WTC11 (cell line): ENCODE measurements around the gene SPIRE1. TPM values are rescaled to one million over a fixed set of nuclear protein-coding genes. Genes with fewer than 3 reads are reported as not detected.

Source experiments
- ATAC-seq: fragments of 200-7000 bp; cut with Tn5 transposase; 2 replicates; pipeline ENCODE4 v1.10.0; 2021; ENCODE audit warnings: mild to moderate bottlenecking, moderate library complexity
- CTCF ChIA-PET: fragments of 300-600 bp; sonication (Branson Sonifier 250); formaldehyde crosslinking; loops from one replicate; lab custom pipeline; 2021; ENCODE audit warnings: antibody characterized with exemption; lab: Charles Lee
- POLR2A ChIA-PET: fragments of 350-600 bp; sonication (Branson Sonifier 250); formaldehyde crosslinking; loops from one replicate; lab custom pipeline; 2021; ENCODE audit warnings: antibody characterized with exemption; lab: Charles Lee
- DNase-seq: peaks from one replicate; pipeline ENCODE4 v3.0.0; 2021; ENCODE audit warnings: low spot score
- H3K27ac Mint-ChIP-seq: 2 replicates; pipeline ENCODE4 v1.8.0; 2021; ENCODE audit warnings: mixed read lengths
- H3K27me3 Mint-ChIP-seq: 2 replicates; pipeline ENCODE4 v1.8.0; 2021; ENCODE audit warnings: low read depth, mild to moderate bottlenecking, moderate library complexity, mixed read lengths
- H3K36me3 Mint-ChIP-seq: 2 replicates; pipeline ENCODE4 v1.8.0; 2021; ENCODE audit warnings: mixed read lengths
- H3K4me1 Mint-ChIP-seq: 2 replicates; pipeline ENCODE4 v1.8.0; 2022; ENCODE audit warnings: mixed read lengths
- H3K4me3 Mint-ChIP-seq: 2 replicates; pipeline ENCODE4 v1.8.0; 2021; ENCODE audit warnings: mild to moderate bottlenecking, moderate library complexity, mixed read lengths
- H3K9me3 Mint-ChIP-seq: 2 replicates; pipeline ENCODE4 v1.8.0; 2021; ENCODE audit warnings: mixed read lengths
- ATF3 ChIP-seq: sonication (generic); formaldehyde crosslinking; conservative IDR thresholded peaks from 2 replicates; pipeline ENCODE4 v1.8.1; 2022; ENCODE audit warnings: mild to moderate bottlenecking, missing genetic modification reagents
- CREB1 ChIP-seq: sonication (generic); formaldehyde crosslinking; IDR thresholded peaks from 2 replicates; pipeline ENCODE4 v1.8.0; 2023; ENCODE audit warnings: mild to moderate bottlenecking, missing genetic modification reagents
- CTCF ChIP-seq: fragments of 200-600 bp; IDR thresholded peaks from 2 replicates; pipeline ENCODE4 v1.8.0; 2022; ENCODE audit warnings: antibody characterized with exemption
- E2F5 ChIP-seq: sonication (generic); formaldehyde crosslinking; IDR thresholded peaks from 2 replicates; pipeline ENCODE4 v1.8.1; 2022; ENCODE audit warnings: mild to moderate bottlenecking, moderate library complexity, missing genetic modification reagents
- ERG ChIP-seq: fragments of 250-450 bp; sonication (Bioruptor Pico); IDR thresholded peaks from 2 replicates; pipeline ENCODE4 v1.8.0; 2021; ENCODE audit warnings: mild to moderate bottlenecking
- FOXK1 ChIP-seq: sonication (generic); formaldehyde crosslinking; IDR thresholded peaks from 2 replicates; pipeline ENCODE4 v1.8.0; 2022; ENCODE audit warnings: mild to moderate bottlenecking, moderate library complexity, missing genetic modification reagents
- FOXP1 ChIP-seq: sonication (generic); formaldehyde crosslinking; IDR thresholded peaks from 2 replicates; pipeline ENCODE4 v1.8.0; 2022; ENCODE audit warnings: missing genetic modification reagents, mild to moderate bottlenecking, moderate library complexity, borderline replicate concordance
- GABPB1 ChIP-seq: sonication (generic); formaldehyde crosslinking; IDR thresholded peaks from 2 replicates; pipeline ENCODE4 v1.8.1; 2023; ENCODE audit warnings: mild to moderate bottlenecking, missing genetic modification reagents
- IRF1 ChIP-seq: sonication (generic); formaldehyde crosslinking; IDR thresholded peaks from 2 replicates; pipeline ENCODE4 v1.8.0; 2023; ENCODE audit warnings: missing genetic modification reagents
- IRF2 ChIP-seq: sonication (generic); formaldehyde crosslinking; IDR thresholded peaks from 2 replicates; pipeline ENCODE4 v1.8.0; 2022; ENCODE audit warnings: low read depth, missing genetic modification reagents, borderline replicate concordance
- JAZF1 ChIP-seq: fragments of 250-450 bp; sonication (Bioruptor Pico); IDR thresholded peaks from 2 replicates; pipeline ENCODE4 v1.9.0; 2021; ENCODE audit warnings: moderate library complexity, mild to moderate bottlenecking, inconsistent platforms
- JUN ChIP-seq: sonication (generic); formaldehyde crosslinking; IDR thresholded peaks from 2 replicates; pipeline ENCODE4 v1.8.0; 2023; ENCODE audit warnings: mild to moderate bottlenecking, missing genetic modification reagents
- NR1H2 ChIP-seq: sonication (generic); formaldehyde crosslinking; IDR thresholded peaks from 2 replicates; pipeline ENCODE4 v1.9.0; 2021; ENCODE audit warnings: mild to moderate bottlenecking, moderate library complexity, missing genetic modification reagents
- RORB ChIP-seq: fragments of 250-450 bp; sonication (Bioruptor Pico); IDR thresholded peaks from 2 replicates; pipeline ENCODE4 v1.9.0; 2021; ENCODE audit warnings: mild to moderate bottlenecking
- TCF7 ChIP-seq: sonication (generic); formaldehyde crosslinking; IDR thresholded peaks from 2 replicates; pipeline ENCODE4 v1.8.0; 2022; ENCODE audit warnings: mild to moderate bottlenecking, low read depth, missing genetic modification reagents, moderate library complexity
- USF2 ChIP-seq: sonication (generic); formaldehyde crosslinking; IDR thresholded peaks from 2 replicates; pipeline ENCODE4 v1.8.1; 2023; ENCODE audit warnings: mild to moderate bottlenecking, missing genetic modification reagents, moderate library complexity
- ZMAT4 ChIP-seq: fragments of 250-450 bp; sonication (Bioruptor Pico); IDR thresholded peaks from 2 replicates; pipeline ENCODE4 v1.9.0; 2021; ENCODE audit warnings: mild to moderate bottlenecking
- ZNF138 ChIP-seq: sonication (generic); formaldehyde crosslinking; conservative IDR thresholded peaks from 2 replicates; pipeline ENCODE4 v1.8.1; 2022; ENCODE audit warnings: mild to moderate bottlenecking, moderate library complexity, missing genetic modification reagents
- ZNF263 ChIP-seq: sonication (generic); formaldehyde crosslinking; IDR thresholded peaks from 2 replicates; pipeline ENCODE4 v1.8.1; 2022; ENCODE audit warnings: low read depth, mild to moderate bottlenecking, moderate library complexity, missing genetic modification reagents
- ZNF281 ChIP-seq: sonication (generic); formaldehyde crosslinking; IDR thresholded peaks from 2 replicates; pipeline ENCODE4 v1.8.0; 2023; ENCODE audit warnings: mild to moderate bottlenecking, missing genetic modification reagents
- ZNF317 ChIP-seq: sonication (generic); formaldehyde crosslinking; IDR thresholded peaks from 2 replicates; pipeline ENCODE4 v1.8.1; 2023; ENCODE audit warnings: low read depth, mild to moderate bottlenecking, moderate library complexity, missing genetic modification reagents, borderline replicate concordance
- ZSCAN18 ChIP-seq: fragments of 250-450 bp; sonication (Bioruptor Pico); IDR thresholded peaks from 2 replicates; pipeline ENCODE4 v2.1.2; 2022; ENCODE audit warnings: mild to moderate bottlenecking, moderate library complexity
- total RNA-seq: library from RNA; stranded (reverse); gene quantifications from 3 replicates; pipeline ENCODE4 v1.2.3, GENCODE V29; 2021

SPIRE1 gene
- total RNA-seq, 1 experiment from 2014 or later: 19.3 TPM

GRCh38 chr18:12515550-12515949 is 142.4 kb downstream of the SPIRE1 start:
- no peak; the same call in 1 of the 2 replicates for ATAC-seq
- POLR2A ChIA-PET: no interaction called here
- H3K27ac Mint-ChIP-seq: no peak overlapping the region

GRCh38 chr18:12507007-12507406 is 150.9 kb downstream of the SPIRE1 start:
- CTCF ChIA-PET: interaction anchor here (0.7 kb wide), 1 partner anchor 179 kb away, joined by 3 read pairs; no protein-coding TSS in a partner anchor
- H3K9me3 Mint-ChIP-seq: peaks cover 7% of the 10 kb centered on the region
- H3K36me3 Mint-ChIP-seq: peaks cover 18% of the 10 kb centered on the region
- H3K27ac Mint-ChIP-seq: no peak overlapping the region
- TF ChIP-seq ZNF138 (CRISPR knock-in tag) (no peak), JUN (no peak), ZNF317 (CRISPR knock-in tag) (no peak), IRF1 (CRISPR knock-in tag) (no peak), FOXK1 (CRISPR knock-in tag) (no peak), CTCF (no peak), ATF3 (CRISPR knock-in tag) (no peak), GABPB1 (no peak), JAZF1 (CRISPR knock-in tag) (no peak), E2F5 (no peak), ERG (no peak), ZSCAN18 (no peak), ZMAT4 (CRISPR knock-in tag) (no peak), IRF2 (no peak), ZNF263 (no peak), USF2 (CRISPR knock-in tag) (no peak), ZNF281 (no peak), TCF7 (CRISPR knock-in tag) (no peak), RORB (CRISPR knock-in tag) (no peak), CREB1 (CRISPR knock-in tag) (no peak)
- TF ChIP-seq, all 79 proteins: peak for 0
- POLR2A ChIA-PET: no interaction called here
- H3K4me3 Mint-ChIP-seq: no peak overlapping the region
- no peaks in the 10 kb centered on the region for H3K27me3 Mint-ChIP-seq
- no peaks in the 10 kb centered on the region for H3K4me1 Mint-ChIP-seq
- ATAC-seq (no peak), DNase-seq (no peak)

More at GRCh38 chr18:12515550-12515949, 142.4 kb downstream of the SPIRE1 start:
- no peaks in the 10 kb centered on the region for H3K27me3 Mint-ChIP-seq
- no peak for TF ChIP-seq NR1H2
- no peak for TF ChIP-seq FOXP1 (CRISPR knock-in tag)
- TF ChIP-seq, all 79 proteins: peak for 0
- CTCF ChIA-PET: interaction anchor here (1.0 to 1.4 kb wide), 2 partner anchors 31 to 142 kb away, joined by 3 to 4 read pairs; no protein-coding TSS in a partner anchor
- peaks cover 8% of the 10 kb centered on the region for H3K4me1 Mint-ChIP-seq
- peaks cover 6% of the 10 kb centered on the region for H3K9me3 Mint-ChIP-seq
- DNase-seq: no peak
- no peak overlapping the region for H3K4me3 Mint-ChIP-seq
- peaks cover 13% of the 10 kb centered on the region for H3K36me3 Mint-ChIP-seq
